Adipocyte (in vitro differentiated cells): ENCODE data around the gene UBE2V1.

Source experiments
- DNase-seq: peaks from one replicate; pipeline ENCODE4 v3.0.0-alpha.2; 2015; ENCODE audit warnings: low read depth
- H3K27me3 ChIP-seq: replicated peaks from 2 replicates; pipeline ENCODE4 v1.7.0; 2013; ENCODE audit warnings: mild to moderate bottlenecking, low read length, moderate library complexity; ENCODE audit not compliant: control insufficient read depth, insufficient read depth
- H3K36me3 ChIP-seq: 2 replicates; pipeline ENCODE4 v1.7.0; 2013; ENCODE audit warnings: low read length, mild to moderate bottlenecking, moderate library complexity; ENCODE audit not compliant: control insufficient read depth, insufficient read depth, severe bottlenecking
- H3K4me1 ChIP-seq: 2 replicates; pipeline ENCODE4 v1.7.0; 2013; ENCODE audit warnings: mild to moderate bottlenecking, low read length, moderate library complexity; ENCODE audit not compliant: control insufficient read depth, insufficient read depth
- H3K4me3 ChIP-seq: 2 replicates; pipeline ENCODE4 v1.7.0; 2013; ENCODE audit warnings: mild to moderate bottlenecking, low read length, moderate library complexity
- H3K9ac ChIP-seq: 2 replicates; pipeline ENCODE4 v1.7.0; 2013; ENCODE audit warnings: mild to moderate bottlenecking, low read length, moderate library complexity
- H3K9me3 ChIP-seq: 2 replicates; pipeline ENCODE4 v1.7.0; 2013; ENCODE audit warnings: mild to moderate bottlenecking, low read length, moderate library complexity; ENCODE audit not compliant: control insufficient read depth

The UBE2V1 gene

GRCh38 chr20:50100552-50100951 is 12.4 kb downstream of the UBE2V1 start:
- H3K36me3 ChIP-seq, result peaks cover 22% of the 10 kb centered on the region
- no peaks in the 10 kb centered on the region for H3K9me3 ChIP-seq

GRCh38 chr20:50099565-50099991 is 13.4 kb downstream of the UBE2V1 start:
- Histone ChIP-seq H3K9ac (no peak overlapping the region), H3K4me1 (peaks cover 41% of the 10 kb centered on the region), H3K36me3 (peaks cover 32% of the 10 kb centered on the region), H3K4me3 (no peak overlapping the region), H3K9me3 (no peaks in the 10 kb centered on the region), H3K27me3 (no peaks in the 10 kb centered on the region)
- no peak for DNase-seq

More at GRCh38 chr20:50100552-50100951, 12.4 kb downstream of the UBE2V1 start:
- no peak overlapping the region for H3K4me3 ChIP-seq
- no peak overlapping the region for H3K9ac ChIP-seq
- H3K4me1 ChIP-seq, result peaks cover 41% of the 10 kb centered on the region
- DNase-seq, result peak; percentile 33
- H3K27me3 ChIP-seq, result no peaks in the 10 kb centered on the region

- Histone ChIP-seq H3K27me3 (no peaks in the 10 kb centered on the region), H3K4me3 (no peak overlapping the region), H3K9me3 (no peaks in the 10 kb centered on the region), H3K4me1 (peaks cover 41% of the 10 kb centered on the region), H3K9ac (no peak overlapping the region), H3K36me3 (peaks cover 36% of the 10 kb centered on the region)
- DNase-seq, result no peak
These were observed 13.8 kb downstream of the UBE2V1 start for GRCh38 chr20:50099113-50099512.

- H3K4me1 ChIP-seq, result peaks cover 36% of the 10 kb centered on the region
- no peak overlapping the region for H3K9ac ChIP-seq
- no peaks in the 10 kb centered on the region for H3K9me3 ChIP-seq
- peaks cover 40% of the 10 kb centered on the region for H3K36me3 ChIP-seq
- no peak overlapping the region for H3K4me3 ChIP-seq
- no peak for DNase-seq
- H3K27me3 ChIP-seq, result no peaks in the 10 kb centered on the region
These were observed 14.7 kb downstream of the UBE2V1 start for GRCh38 chr20:50098259-50098658.

- H3K36me3 ChIP-seq, result peaks cover 44% of the 10 kb centered on the region
- no peaks in the 10 kb centered on the region for H3K9me3 ChIP-seq
These were observed 15.1 kb downstream of the UBE2V1 start for GRCh38 chr20:50097843-50098242.

GRCh38 chr20:50096237-50096636 is 16.7 kb downstream of the UBE2V1 start:
- H3K36me3 ChIP-seq, result peaks cover 41% of the 10 kb centered on the region
- DNase-seq, result no peak

More at GRCh38 chr20:50097843-50098242, 15.1 kb downstream of the UBE2V1 start:
- Histone ChIP-seq H3K27me3 (no peaks in the 10 kb centered on the region), H3K9ac (no peak overlapping the region), H3K4me3 (no peak overlapping the region), H3K4me1 (peaks cover 37% of the 10 kb centered on the region)
- no peak for DNase-seq

GRCh38 chr20:50095476-50096078 is 17.4 kb downstream of the UBE2V1 start:
- Histone ChIP-seq H3K4me1 (peaks cover 39% of the 10 kb centered on the region), H3K36me3 (peaks cover 41% of the 10 kb centered on the region), H3K27me3 (no peaks in the 10 kb centered on the region), H3K9me3 (no peaks in the 10 kb centered on the region), H3K9ac (no peak overlapping the region), H3K4me3 (no peak overlapping the region)
- DNase-seq, result no peak

More at GRCh38 chr20:50096237-50096636, 16.7 kb downstream of the UBE2V1 start:
- Histone ChIP-seq H3K9me3 (no peaks in the 10 kb centered on the region), H3K9ac (no peak overlapping the region), H3K27me3 (no peaks in the 10 kb centered on the region), H3K4me3 (no peak overlapping the region), H3K4me1 (peaks cover 46% of the 10 kb centered on the region)

GRCh38 chr20:50094522-50094921 is 18.4 kb downstream of the UBE2V1 start:
- H3K27me3 ChIP-seq, result no peaks in the 10 kb centered on the region
- no peaks in the 10 kb centered on the region for H3K9me3 ChIP-seq
- peaks cover 48% of the 10 kb centered on the region for H3K36me3 ChIP-seq
- H3K4me3 ChIP-seq, result no peak overlapping the region
- peaks cover 38% of the 10 kb centered on the region for H3K4me1 ChIP-seq
- DNase-seq, result no peak
- no peak overlapping the region for H3K9ac ChIP-seq

- Histone ChIP-seq H3K9me3 (no peaks in the 10 kb centered on the region), H3K4me3 (no peak overlapping the region), H3K9ac (no peak overlapping the region), H3K27me3 (no peaks in the 10 kb centered on the region), H3K4me1 (peaks cover 26% of the 10 kb centered on the region), H3K36me3 (peaks cover 58% of the 10 kb centered on the region)
- no peak for DNase-seq
These were observed 19.7 kb downstream of the UBE2V1 start for GRCh38 chr20:50093240-50093639.

- H3K4me1 ChIP-seq, result peaks cover 26% of the 10 kb centered on the region
- H3K4me3 ChIP-seq, result no peak overlapping the region
- peak; percentile 71 for DNase-seq
- H3K9me3 ChIP-seq, result no peaks in the 10 kb centered on the region
- H3K36me3 ChIP-seq, result peaks cover 62% of the 10 kb centered on the region
- H3K9ac ChIP-seq, result no peak overlapping the region
- H3K27me3 ChIP-seq, result no peaks in the 10 kb centered on the region
These were observed 20.5 kb downstream of the UBE2V1 start for GRCh38 chr20:50092436-50092835.

GRCh38 chr20:50089787-50090177 is 23.2 kb downstream of the UBE2V1 start:
- no peak for DNase-seq

More at GRCh38 chr20:50089787-50090177, 23.2 kb downstream of the UBE2V1 start:
- H3K9me3 ChIP-seq, result no peaks in the 10 kb centered on the region
- H3K27me3 ChIP-seq, result no peaks in the 10 kb centered on the region
- no peak overlapping the region for H3K4me3 ChIP-seq
- peaks cover 43% of the 10 kb centered on the region for H3K4me1 ChIP-seq
- H3K36me3 ChIP-seq, result peaks cover 40% of the 10 kb centered on the region
- no peak overlapping the region for H3K9ac ChIP-seq
